ENCODE measurements around the gene ISOC1.

ISOC1 gene

GRCh38 chr5:129112295-129112694 is 17.7 kb downstream of the ISOC1 start:
- no peak overlapping the region for H3K4me3 ChIP-seq (ENCODE audit: control insufficient read depth, low read depth, low read length)
- DNase-seq (ENCODE audit: low read depth) = no peak
- TF ChIP-seq, protein P1, sequence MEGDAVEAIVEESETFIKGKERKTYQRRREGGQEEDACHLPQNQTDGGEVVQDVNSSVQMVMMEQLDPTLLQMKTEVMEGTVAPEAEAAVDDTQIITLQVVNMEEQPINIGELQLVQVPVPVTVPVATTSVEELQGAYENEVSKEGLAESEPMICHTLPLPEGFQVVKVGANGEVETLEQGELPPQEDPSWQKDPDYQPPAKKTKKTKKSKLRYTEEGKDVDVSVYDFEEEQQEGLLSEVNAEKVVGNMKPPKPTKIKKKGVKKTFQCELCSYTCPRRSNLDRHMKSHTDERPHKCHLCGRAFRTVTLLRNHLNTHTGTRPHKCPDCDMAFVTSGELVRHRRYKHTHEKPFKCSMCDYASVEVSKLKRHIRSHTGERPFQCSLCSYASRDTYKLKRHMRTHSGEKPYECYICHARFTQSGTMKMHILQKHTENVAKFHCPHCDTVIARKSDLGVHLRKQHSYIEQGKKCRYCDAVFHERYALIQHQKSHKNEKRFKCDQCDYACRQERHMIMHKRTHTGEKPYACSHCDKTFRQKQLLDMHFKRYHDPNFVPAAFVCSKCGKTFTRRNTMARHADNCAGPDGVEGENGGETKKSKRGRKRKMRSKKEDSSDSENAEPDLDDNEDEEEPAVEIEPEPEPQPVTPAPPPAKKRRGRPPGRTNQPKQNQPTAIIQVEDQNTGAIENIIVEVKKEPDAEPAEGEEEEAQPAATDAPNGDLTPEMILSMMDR (IDR thresholded peaks at IDR 0.05; ENCODE audit: control insufficient read depth, insufficient read depth, low read depth, low read length, missing control alignments) = no peak

GRCh38 chr5:129113867-129114266 is 19.3 kb downstream of the ISOC1 start:
- TF ChIP-seq, protein P1 (IDR thresholded peaks at IDR 0.05; ENCODE audit: control insufficient read depth, insufficient read depth, low read depth, low read length, missing control alignments) = no peak
- no peak for DNase-seq (ENCODE audit: low read depth)
- no peak overlapping the region for H3K4me3 ChIP-seq (ENCODE audit: control insufficient read depth, low read depth, low read length)

GRCh38 chr5:129114539-129115193 is 20.1 kb downstream of the ISOC1 start:
- TF ChIP-seq, protein P1 (IDR thresholded peaks at IDR 0.05; ENCODE audit: control insufficient read depth, insufficient read depth, low read depth, low read length, missing control alignments) = no peak
- H3K4me3 ChIP-seq (ENCODE audit: control insufficient read depth, low read depth, low read length) = no peak overlapping the region
- no peak for DNase-seq (ENCODE audit: low read depth)

GRCh38 chr5:129115680-129116079 is 21.1 kb downstream of the ISOC1 start:
- H3K4me3 ChIP-seq (ENCODE audit: control insufficient read depth, low read depth, low read length) = no peak overlapping the region
- TF ChIP-seq, protein P1 (IDR thresholded peaks at IDR 0.05; ENCODE audit: control insufficient read depth, insufficient read depth, low read depth, low read length, missing control alignments) = no peak

GRCh38 chr5:129116797-129117196 is 22.2 kb downstream of the ISOC1 start:
- no peak for DNase-seq (ENCODE audit: low read depth)

More at GRCh38 chr5:129115680-129116079, 21.1 kb downstream of the ISOC1 start:
- no peak for DNase-seq (ENCODE audit: low read depth)

DNA sequence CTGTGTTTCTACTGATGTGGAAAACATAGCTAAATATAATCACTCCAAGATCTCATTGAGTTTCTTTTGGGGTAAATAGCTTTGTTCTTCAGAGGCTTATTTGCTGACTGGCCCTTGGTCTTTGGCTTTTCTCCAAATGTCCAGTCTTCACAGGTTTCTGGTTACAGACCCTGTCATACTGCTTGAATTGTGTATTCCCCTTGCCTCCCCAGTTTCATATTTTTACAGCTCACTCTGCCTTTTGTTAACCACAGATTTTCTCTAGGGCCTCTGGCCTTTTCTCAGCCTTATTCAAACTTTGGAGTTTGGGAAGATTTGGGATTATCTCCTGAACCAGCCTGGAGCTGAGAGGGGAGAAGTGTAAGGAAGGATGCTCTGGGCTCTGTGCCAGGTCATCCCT is 23.9 kb downstream of the ISOC1 start:
- H3K4me3 ChIP-seq (ENCODE audit: control insufficient read depth, low read depth, low read length) = no peak overlapping the region
- no peak for DNase-seq (ENCODE audit: low read depth)
- TF ChIP-seq, protein P1 (IDR thresholded peaks at IDR 0.05; ENCODE audit: control insufficient read depth, insufficient read depth, low read depth, low read length, missing control alignments) = no peak

More at GRCh38 chr5:129116797-129117196, 22.2 kb downstream of the ISOC1 start:
- TF ChIP-seq, protein P1 (IDR thresholded peaks at IDR 0.05; ENCODE audit: control insufficient read depth, insufficient read depth, low read depth, low read length, missing control alignments) = no peak
- no peak overlapping the region for H3K4me3 ChIP-seq (ENCODE audit: control insufficient read depth, low read depth, low read length)
